SK-N-SH (cell line): ENCODE measurements around the gene LIM2.

ENCODE experiments used
- EZH2phosphoT487 ChIP-seq: fragments of 200-600 bp; sonication (generic); IDR thresholded peaks from 2 replicates; pipeline ENCODE4 v1.6.1; 2017; ENCODE audit warnings: low read depth, mixed run types, mild to moderate bottlenecking, antibody characterized with exemption, moderate library complexity, borderline replicate concordance
- FOXM1 ChIP-seq: IDR thresholded peaks from 2 replicates; pipeline ENCODE4 v1.4.0; 2012; ENCODE audit warnings: low read depth, mild to moderate bottlenecking
- JUND ChIP-seq: IDR thresholded peaks from 2 replicates; pipeline ENCODE4 v1.4.0; 2012
- POLR2AphosphoS5 ChIP-seq: IDR thresholded peaks from 2 replicates; pipeline ENCODE4 v1.6.1; 2012; ENCODE audit warnings: low read depth, low read length
- SMC3 ChIP-seq: IDR thresholded peaks from 2 replicates; pipeline ENCODE4 v1.6.1; 2012; ENCODE audit warnings: low read depth, low read length, improper control_type of control experiment
- YY1 ChIP-seq: IDR thresholded peaks from 2 replicates; pipeline ENCODE4 v1.4.0; 2012; ENCODE audit warnings: low read depth, mild to moderate bottlenecking
- TF ChIP-seq, protein P1 (sequence below): IDR thresholded peaks from 2 replicates; pipeline ENCODE4 v1.4.0; 2012; ENCODE audit warnings: low read depth, borderline replicate concordance
- TF ChIP-seq, protein P2 (sequence below): fragments of 200-600 bp; sonication (generic); IDR thresholded peaks from 2 replicates; pipeline ENCODE4 v1.6.1; 2017; ENCODE audit warnings: antibody characterized with exemption, mild to moderate bottlenecking, moderate library complexity

- TF ChIP-seq EZH2phosphoT487 (no peak), FOXM1 (peak; percentile 50; the same call in 1 of the 2 replicates), YY1 (no peak), POLR2AphosphoS5 (peak; percentile 72), JUND (no peak), SMC3 (no peak)
- TF ChIP-seq, protein P1, sequence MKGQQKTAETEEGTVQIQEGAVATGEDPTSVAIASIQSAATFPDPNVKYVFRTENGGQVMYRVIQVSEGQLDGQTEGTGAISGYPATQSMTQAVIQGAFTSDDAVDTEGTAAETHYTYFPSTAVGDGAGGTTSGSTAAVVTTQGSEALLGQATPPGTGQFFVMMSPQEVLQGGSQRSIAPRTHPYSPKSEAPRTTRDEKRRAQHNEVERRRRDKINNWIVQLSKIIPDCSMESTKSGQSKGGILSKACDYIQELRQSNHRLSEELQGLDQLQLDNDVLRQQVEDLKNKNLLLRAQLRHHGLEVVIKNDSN: no peak
- TF ChIP-seq, protein P2, sequence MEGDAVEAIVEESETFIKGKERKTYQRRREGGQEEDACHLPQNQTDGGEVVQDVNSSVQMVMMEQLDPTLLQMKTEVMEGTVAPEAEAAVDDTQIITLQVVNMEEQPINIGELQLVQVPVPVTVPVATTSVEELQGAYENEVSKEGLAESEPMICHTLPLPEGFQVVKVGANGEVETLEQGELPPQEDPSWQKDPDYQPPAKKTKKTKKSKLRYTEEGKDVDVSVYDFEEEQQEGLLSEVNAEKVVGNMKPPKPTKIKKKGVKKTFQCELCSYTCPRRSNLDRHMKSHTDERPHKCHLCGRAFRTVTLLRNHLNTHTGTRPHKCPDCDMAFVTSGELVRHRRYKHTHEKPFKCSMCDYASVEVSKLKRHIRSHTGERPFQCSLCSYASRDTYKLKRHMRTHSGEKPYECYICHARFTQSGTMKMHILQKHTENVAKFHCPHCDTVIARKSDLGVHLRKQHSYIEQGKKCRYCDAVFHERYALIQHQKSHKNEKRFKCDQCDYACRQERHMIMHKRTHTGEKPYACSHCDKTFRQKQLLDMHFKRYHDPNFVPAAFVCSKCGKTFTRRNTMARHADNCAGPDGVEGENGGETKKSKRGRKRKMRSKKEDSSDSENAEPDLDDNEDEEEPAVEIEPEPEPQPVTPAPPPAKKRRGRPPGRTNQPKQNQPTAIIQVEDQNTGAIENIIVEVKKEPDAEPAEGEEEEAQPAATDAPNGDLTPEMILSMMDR: peak; percentile 28
Observed at GRCh38 chr19:51394050-51394836, 6.5 kb upstream of the LIM2 start.
